K562 (cell line): Measurements from ENCODE around the gene WNK2. TPM values are rescaled to one million over a fixed set of nuclear protein-coding genes. Genes with fewer than 3 reads are reported as not detected.

ENCODE experiments used
- KHSRP ChIP-seq: fragments of 450-650 bp; IDR thresholded peaks from 2 replicates; pipeline ENCODE4 v1.6.1; 2017
- POLR2AphosphoS2 ChIP-seq: IDR thresholded peaks from 2 replicates; pipeline ENCODE4 v1.6.1; 2012; ENCODE audit warnings: low read length, improper control_type of control experiment
- SMARCA4 ChIP-seq: fragments of 450-650 bp; IDR thresholded peaks from 2 replicates; pipeline ENCODE4 v1.6.1; 2016
- SRF ChIP-seq, 2 experiments: fragments of 250-450, 450-650 bp in 1 of 2; sonication (Bioruptor Pico) in 1 of 2; sonication (generic) in 1 of 2; formaldehyde crosslinking; IDR thresholded peaks; 2 replicates each; pipeline versions ENCODE4 v1.5.0 to v1.5.1; 2020 to 2022; ENCODE audit warnings: mild to moderate bottlenecking in 1 of 2, missing genetic modification reagents in 1 of 2
- TAL1 ChIP-seq: fragments of 450-650 bp; IDR thresholded peaks from 2 replicates; pipeline ENCODE4 v1.6.1; 2016; ENCODE audit warnings: mild to moderate bottlenecking
- TSC22D4 ChIP-seq: fragments of 450-650 bp; IDR thresholded peaks from 2 replicates; pipeline ENCODE4 v1.6.1; 2016; ENCODE audit warnings: missing genetic modification characterization, missing biosample characterization, control low read depth
- ZNF140 ChIP-seq: fragments of 250-450 bp; sonication (Bioruptor Pico); IDR thresholded peaks from 2 replicates; pipeline ENCODE4 v1.8.0; 2021; ENCODE audit warnings: moderate library complexity, mild to moderate bottlenecking, inconsistent platforms
- ZNF316 ChIP-seq: fragments of 450-650 bp; IDR thresholded peaks from 2 replicates; pipeline ENCODE4 v1.6.1; 2016
- ZNF586 ChIP-seq: fragments of 450-650 bp; formaldehyde crosslinking; conservative IDR thresholded peaks from 2 replicates; pipeline ENCODE4 v1.4.0; 2020; ENCODE audit warnings: mild to moderate bottlenecking, moderate library complexity
- ZNF592 ChIP-seq: fragments of 450-650 bp; IDR thresholded peaks from 2 replicates; pipeline ENCODE4 v1.6.1; 2017; ENCODE audit warnings: antibody characterized with exemption, mild to moderate bottlenecking
- polyA plus RNA-seq, 8 experiments: library from polyadenylated mRNA; depleted of rRNA in 4 of 8; stranded (reverse) in 5 of 8; unstranded in 3 of 8; fragments of >200 nt; fragmentation: Nextera tagmentation in 2 of 8; fragmentation: Illumina TruSeq in 1 of 8; extraction: Ambion mirVana in 2 of 8; extraction: Trizol in 1 of 8; gene quantifications; 2 replicates each; pipeline versions ENCODE4 v1.2.1 to v1.2.3, GENCODE V29; 2011 to 2014; ENCODE audit warnings: inconsistent platforms in 1 of 8, missing spikeins in 1 of 8
- total RNA-seq, 7 experiments: library from RNA; depleted of rRNA in 6 of 7; stranded (reverse); fragments of >200 nt in 6 of 7; fragmentation: Illumina TruSeq in 2 of 7; extraction: Trizol in 2 of 7; gene quantifications; 2 replicates each; pipeline versions ENCODE4 v1.2.1 to v1.2.3, GENCODE V29; 2011 to 2021; ENCODE audit warnings: low replicate concordance in 1 of 7

WNK2 gene
- total and polyA plus RNA-seq, 9 of the 15 experiments (the other 6 are each of a cell fraction or from before 2014, with no cell fraction given) = 0.36 to 3.3 (median 0.64) TPM; not detected in 2

DNA sequence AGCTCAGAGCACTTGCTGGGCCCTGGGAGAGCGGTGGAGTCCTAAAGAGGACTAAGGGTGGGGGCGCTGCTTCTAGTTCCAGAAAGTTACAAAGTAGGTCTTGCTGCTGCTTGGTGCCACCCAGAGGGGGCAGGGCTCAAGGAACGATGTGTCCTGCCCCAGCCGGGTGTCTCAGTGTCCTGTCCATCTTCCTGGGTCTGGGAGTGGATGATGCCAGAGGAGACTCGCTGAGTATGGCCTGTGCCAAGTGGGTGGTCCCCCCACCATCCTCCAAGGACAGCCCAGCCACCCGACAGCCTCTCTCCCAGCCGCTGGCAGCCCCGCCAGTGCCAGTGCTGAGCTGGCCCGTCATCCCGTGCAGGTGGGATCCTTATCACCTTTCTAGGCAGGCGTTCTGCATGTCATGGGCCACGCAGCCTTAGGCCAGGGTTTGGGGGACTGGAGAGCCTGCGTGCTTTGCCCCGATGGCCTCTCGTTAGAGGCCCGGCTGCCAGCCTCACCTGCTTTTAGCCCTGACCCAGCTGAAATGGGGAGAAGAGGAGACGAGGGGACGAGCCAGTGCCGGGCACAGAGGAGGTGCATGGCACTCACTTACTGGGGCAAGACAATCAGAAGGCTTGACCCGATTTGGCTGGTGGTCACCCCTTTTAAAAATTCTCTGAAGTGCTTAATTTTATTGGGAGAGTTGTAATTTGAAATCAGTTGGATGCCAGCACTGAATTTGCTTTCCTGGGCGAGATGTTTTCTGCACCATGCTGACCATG lies 5.6 kb downstream of the WNK2 start (continued):
- TF ChIP-seq SRF (CRISPR knock-in tag; IDR thresholded peaks at IDR 0.05) = no peak
- no peak for TF ChIP-seq ZNF316
- TF ChIP-seq ZNF592 = no peak
- TF ChIP-seq SMARCA4 = no peak
- TF ChIP-seq ZNF586 (CRISPR knock-in tag) = no peak
- no peak for TF ChIP-seq KHSRP
- TF ChIP-seq POLR2AphosphoS2 = no peak
- no peak for TF ChIP-seq TSC22D4 (tag)
- TF ChIP-seq ZNF140 = no peak
- TF ChIP-seq TAL1 = no peak
